Left ventricle myocardium inferior (tissue), 1 donor: Measurements from ENCODE around the gene BRK1. TPM values are rescaled to one million over a fixed set of nuclear protein-coding genes. Genes with fewer than 3 reads are reported as not detected.
A peak's percentile ranks its signal among the peaks of the same experiment; 100 is the strongest.

Experiments
- DNase-seq: peaks from one replicate; pipeline ENCODE4 v3.0.0-alpha.2; 2020
- H3K27ac ChIP-seq: fragments of 200-600 bp; replicated peaks from 2 replicates; pipeline ENCODE4 v1.8.0; 2021
- H3K27me3 ChIP-seq: fragments of 200-600 bp; 2 replicates; pipeline ENCODE4 v1.8.0; 2021; ENCODE audit warnings: low read depth
- H3K36me3 ChIP-seq: fragments of 200-600 bp; 2 replicates; pipeline ENCODE4 v1.8.0; 2021
- H3K4me1 ChIP-seq: fragments of 200-600 bp; 2 replicates; pipeline ENCODE4 v1.8.0; 2021
- H3K4me3 ChIP-seq: fragments of 200-600 bp; 2 replicates; pipeline ENCODE4 v1.8.0; 2021; ENCODE audit warnings: mild to moderate bottlenecking, moderate library complexity
- H3K9me3 ChIP-seq: fragments of 200-600 bp; replicated peaks from 2 replicates; pipeline ENCODE4 v1.8.0; 2021
- CTCF ChIP-seq: fragments of 200-600 bp; IDR thresholded peaks from 2 replicates; pipeline ENCODE4 v1.8.0; 2021; ENCODE audit warnings: antibody characterized with exemption, mild to moderate bottlenecking, borderline replicate concordance
- intact Hi-C: fragments of 100-400 bp; cut with micrococcal nuclease; formaldehyde crosslinking; loops from one replicate; pipeline ENCODE4 v1.11.0; 2022
- total RNA-seq: library from RNA; stranded (reverse); fragmentation: NEBNext Ultra II Directional; extraction: Animal tissue kit (Norgen Biotek cat#: 25700); gene quantifications from one replicate; pipeline ENCODE4 v1.2.1, GENCODE V29; 2021
- donor health status: DM: no; HTN: yes; CAD: no; lungs with severe emphysema.

BRK1 gene
- total RNA-seq, 1 donor from 2014 or later = 99.0 TPM

- Histone ChIP-seq H3K9me3 (no peaks in the 10 kb centered on the region), H3K27me3 (no peaks in the 10 kb centered on the region), H3K4me3 (no peak overlapping the region), H3K4me1 (no peaks in the 10 kb centered on the region), H3K27ac (no peak overlapping the region), H3K36me3 (no peaks in the 10 kb centered on the region)
- intact Hi-C loops = no loop called here
- no peak for DNase-seq
- no peak for TF ChIP-seq CTCF
Measured at GRCh38 chr3:10136426-10137005, 21.0 kb downstream of the BRK1 start.

DNA sequence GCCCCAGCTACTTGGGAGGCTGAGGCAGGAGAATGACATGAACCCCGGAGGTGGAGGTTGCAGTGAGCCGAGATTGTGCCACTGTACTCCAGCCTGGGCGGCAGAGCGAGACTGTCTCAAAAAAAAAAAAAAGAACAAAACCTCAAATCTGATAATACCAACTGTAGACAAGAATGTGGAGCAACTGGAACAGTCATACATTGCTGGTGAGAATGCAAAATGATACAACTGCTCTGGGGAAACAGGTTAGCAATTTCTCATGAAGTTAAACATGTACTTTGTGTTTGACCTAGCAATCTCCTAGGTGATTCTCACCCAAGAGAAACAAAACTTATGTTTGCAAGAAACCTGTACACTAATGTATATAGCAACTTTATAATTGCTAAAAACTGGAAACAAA lies 21.7 kb downstream of the BRK1 start:
- no peaks in the 10 kb centered on the region for H3K27me3 ChIP-seq
- DNase-seq = no peak
- no peak for TF ChIP-seq CTCF
- H3K27ac ChIP-seq = no peak overlapping the region
- no peaks in the 10 kb centered on the region for H3K36me3 ChIP-seq
- H3K4me1 ChIP-seq = peaks cover 5% of the 10 kb centered on the region
- H3K9me3 ChIP-seq = no peaks in the 10 kb centered on the region
- no peak overlapping the region for H3K4me3 ChIP-seq
- intact Hi-C loops = no loop called here

DNA sequence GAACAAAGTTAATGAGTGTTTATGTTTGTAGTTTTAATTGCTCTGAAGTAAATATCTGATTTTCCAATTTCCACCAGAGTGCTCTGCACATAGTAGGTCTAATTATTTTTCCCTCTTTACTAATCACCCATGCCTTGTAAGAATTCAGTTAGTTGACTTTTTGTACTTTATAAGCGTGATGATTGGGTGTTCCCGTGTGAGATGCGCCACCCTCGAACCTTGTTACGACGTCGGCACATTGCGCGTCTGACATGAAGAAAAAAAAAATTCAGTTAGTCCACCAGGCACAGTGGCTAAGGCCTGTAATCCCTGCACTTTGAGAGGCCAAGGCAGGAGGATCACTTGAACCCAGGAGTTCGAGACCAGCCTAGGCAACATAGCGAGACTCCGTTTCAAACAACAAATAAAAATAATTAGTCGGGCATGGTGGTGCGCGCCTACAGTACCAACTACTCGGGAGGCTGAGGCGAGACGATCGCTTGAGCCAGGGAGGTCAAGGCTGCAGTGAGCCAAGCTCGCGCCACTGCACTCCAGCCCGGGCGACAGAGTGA lies 25.6 kb downstream of the BRK1 start:
- H3K27ac ChIP-seq = peak overlapping the region; percentile 95
- no peak for DNase-seq
- intact Hi-C loops = no loop called here

GRCh38 chr3:10142707-10143560 lies 27.5 kb downstream of the BRK1 start:
- peaks cover 17% of the 10 kb centered on the region for H3K36me3 ChIP-seq
- no peaks in the 10 kb centered on the region for H3K9me3 ChIP-seq
- peak overlapping the region; percentile 95 for H3K27ac ChIP-seq
- H3K27me3 ChIP-seq = no peaks in the 10 kb centered on the region
- intact Hi-C loops = no loop called here
- peak overlapping the region; percentile 97 for H3K4me3 ChIP-seq
- DNase-seq = no peak
- no peak for TF ChIP-seq CTCF
- peaks cover 50% of the 10 kb centered on the region for H3K4me1 ChIP-seq

More for the DNA sequence above, 25.6 kb downstream of the BRK1 start:
- H3K4me1 ChIP-seq = peaks cover 43% of the 10 kb centered on the region
- TF ChIP-seq CTCF = no peak
- H3K27me3 ChIP-seq = no peaks in the 10 kb centered on the region
- H3K9me3 ChIP-seq = no peaks in the 10 kb centered on the region
- peaks cover 5% of the 10 kb centered on the region for H3K36me3 ChIP-seq
- H3K4me3 ChIP-seq = peak overlapping the region; percentile 97

GRCh38 chr3:10145685-10146084 lies 30.2 kb downstream of the BRK1 start:
- Histone ChIP-seq H3K36me3 (peaks cover 41% of the 10 kb centered on the region), H3K9me3 (no peaks in the 10 kb centered on the region), H3K4me1 (peaks cover 50% of the 10 kb centered on the region), H3K27me3 (no peaks in the 10 kb centered on the region), H3K27ac (no peak overlapping the region), H3K4me3 (no peak overlapping the region)
- no peak for DNase-seq
- intact Hi-C loops = no loop called here
- TF ChIP-seq CTCF = no peak
